ENCODE data around the gene PARD3B.

The PARD3B gene

DNA sequence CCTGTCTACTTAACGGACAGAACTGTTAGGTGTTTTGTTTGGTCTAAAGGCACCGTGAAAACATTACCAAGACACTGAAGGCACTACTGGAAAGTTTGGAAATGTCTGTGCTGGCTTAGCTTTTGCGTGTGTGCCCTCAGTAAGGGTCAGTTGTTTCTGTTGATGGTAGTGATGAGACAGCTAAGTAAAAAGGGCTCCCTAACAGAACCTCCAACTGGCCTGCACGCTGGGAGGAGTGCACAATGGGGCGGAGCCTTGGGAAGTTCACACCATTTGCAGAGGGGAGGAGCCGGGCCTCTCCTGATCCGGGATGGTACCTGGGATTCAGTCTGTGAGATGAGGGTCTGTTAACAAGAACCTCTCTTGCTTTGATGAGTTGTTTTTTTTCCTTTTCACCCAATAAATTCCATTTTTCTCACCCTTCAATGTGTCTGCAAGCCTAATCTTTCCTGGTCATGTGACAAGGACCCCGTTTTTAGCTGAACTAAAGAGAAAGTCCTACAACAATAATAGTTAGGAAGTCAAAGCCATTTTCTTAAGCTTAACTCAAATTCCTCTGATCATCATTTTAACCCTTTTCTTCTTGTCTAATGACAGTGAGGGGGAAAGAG lies 368.7 kb downstream of the PARD3B start:
- DNase-seq: no peak
- ATAC-seq (ENCODE audit: insufficient read depth, low read depth): no peak
- Histone ChIP-seq H3K27me3 (ENCODE audit: insufficient read depth, low read length, poor library complexity) (peaks cover 2% of the 10 kb centered on the region), H3K4me2 (ENCODE audit: insufficient read depth, low read length) (no peak overlapping the region), H3K4me3 (ENCODE audit: low read depth in 1 of 2, low read length in 2 of 2) (no peak overlapping the region), H2AFZ (ENCODE audit: low read depth, low read length) (no peak overlapping the region), H3K9me3 (ENCODE audit: insufficient read depth, low read length, severe bottlenecking) (no peaks in the 10 kb centered on the region), H3K79me2 (ENCODE audit: insufficient read depth, low read length) (no peaks in the 10 kb centered on the region), H4K20me1 (ENCODE audit: insufficient read depth, low read length) (no peaks in the 10 kb centered on the region), H3K9ac (ENCODE audit: low read depth, low read length) (no peak overlapping the region), H3K4me1 (ENCODE audit: insufficient read depth, low read length) (no peaks in the 10 kb centered on the region), H3K36me3 (ENCODE audit: insufficient read depth, low read length) (no peaks in the 10 kb centered on the region), H3K27ac (ENCODE audit: low read length) (no peak overlapping the region)
- TF ChIP-seq EZH2 (IDR thresholded peaks at IDR 0.05; ENCODE audit: borderline replicate concordance, low read depth, low read length, severe bottlenecking): no peak
- TF ChIP-seq, protein P1, sequence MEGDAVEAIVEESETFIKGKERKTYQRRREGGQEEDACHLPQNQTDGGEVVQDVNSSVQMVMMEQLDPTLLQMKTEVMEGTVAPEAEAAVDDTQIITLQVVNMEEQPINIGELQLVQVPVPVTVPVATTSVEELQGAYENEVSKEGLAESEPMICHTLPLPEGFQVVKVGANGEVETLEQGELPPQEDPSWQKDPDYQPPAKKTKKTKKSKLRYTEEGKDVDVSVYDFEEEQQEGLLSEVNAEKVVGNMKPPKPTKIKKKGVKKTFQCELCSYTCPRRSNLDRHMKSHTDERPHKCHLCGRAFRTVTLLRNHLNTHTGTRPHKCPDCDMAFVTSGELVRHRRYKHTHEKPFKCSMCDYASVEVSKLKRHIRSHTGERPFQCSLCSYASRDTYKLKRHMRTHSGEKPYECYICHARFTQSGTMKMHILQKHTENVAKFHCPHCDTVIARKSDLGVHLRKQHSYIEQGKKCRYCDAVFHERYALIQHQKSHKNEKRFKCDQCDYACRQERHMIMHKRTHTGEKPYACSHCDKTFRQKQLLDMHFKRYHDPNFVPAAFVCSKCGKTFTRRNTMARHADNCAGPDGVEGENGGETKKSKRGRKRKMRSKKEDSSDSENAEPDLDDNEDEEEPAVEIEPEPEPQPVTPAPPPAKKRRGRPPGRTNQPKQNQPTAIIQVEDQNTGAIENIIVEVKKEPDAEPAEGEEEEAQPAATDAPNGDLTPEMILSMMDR (IDR thresholded peaks at IDR 0.05; ENCODE audit: borderline replicate concordance, extremely low read depth, low read length, poor library complexity, severe bottlenecking): no peak

DNA sequence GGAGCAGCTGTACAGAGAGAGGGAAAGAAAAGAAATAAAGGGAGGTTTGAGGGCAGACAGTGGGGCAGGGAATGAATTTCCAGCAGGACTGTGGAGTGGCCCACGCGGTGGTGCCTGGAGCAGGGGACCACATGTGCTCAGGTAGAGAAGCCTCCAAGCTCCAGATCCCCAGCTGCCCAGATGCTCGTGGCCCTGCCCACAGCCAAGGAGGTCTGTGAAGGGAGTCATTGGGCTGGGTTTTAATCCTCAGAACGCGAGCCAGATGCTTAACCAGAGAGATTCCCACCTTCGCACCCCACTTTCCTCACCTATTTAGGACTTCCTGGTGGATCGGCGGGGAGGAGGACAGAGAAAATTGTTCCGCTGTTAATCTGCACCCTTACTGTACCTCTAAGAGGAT lies 369.4 kb downstream of the PARD3B start:
- H3K9me3 ChIP-seq (ENCODE audit: insufficient read depth, low read length, severe bottlenecking): no peaks in the 10 kb centered on the region
- ATAC-seq (ENCODE audit: insufficient read depth, low read depth): no peak
- no peak overlapping the region for H3K4me3 ChIP-seq (ENCODE audit: low read depth in 1 of 2, low read length in 2 of 2)
- H3K36me3 ChIP-seq (ENCODE audit: insufficient read depth, low read length): no peaks in the 10 kb centered on the region
- DNase-seq: no peak
- no peaks in the 10 kb centered on the region for H4K20me1 ChIP-seq (ENCODE audit: insufficient read depth, low read length)
- no peaks in the 10 kb centered on the region for H3K79me2 ChIP-seq (ENCODE audit: insufficient read depth, low read length)
- H3K4me1 ChIP-seq (ENCODE audit: insufficient read depth, low read length): no peaks in the 10 kb centered on the region
- peaks cover 2% of the 10 kb centered on the region for H3K27me3 ChIP-seq (ENCODE audit: insufficient read depth, low read length, poor library complexity)
- no peak overlapping the region for H3K27ac ChIP-seq (ENCODE audit: low read length)
- H3K4me2 ChIP-seq (ENCODE audit: insufficient read depth, low read length): no peak overlapping the region
- no peak overlapping the region for H2AFZ ChIP-seq (ENCODE audit: low read depth, low read length)
- TF ChIP-seq, protein P1 (IDR thresholded peaks at IDR 0.05; ENCODE audit: borderline replicate concordance, extremely low read depth, low read length, poor library complexity, severe bottlenecking): no peak
- TF ChIP-seq EZH2 (IDR thresholded peaks at IDR 0.05; ENCODE audit: borderline replicate concordance, low read depth, low read length, severe bottlenecking): no peak
- H3K9ac ChIP-seq (ENCODE audit: low read depth, low read length): no peak overlapping the region

DNA sequence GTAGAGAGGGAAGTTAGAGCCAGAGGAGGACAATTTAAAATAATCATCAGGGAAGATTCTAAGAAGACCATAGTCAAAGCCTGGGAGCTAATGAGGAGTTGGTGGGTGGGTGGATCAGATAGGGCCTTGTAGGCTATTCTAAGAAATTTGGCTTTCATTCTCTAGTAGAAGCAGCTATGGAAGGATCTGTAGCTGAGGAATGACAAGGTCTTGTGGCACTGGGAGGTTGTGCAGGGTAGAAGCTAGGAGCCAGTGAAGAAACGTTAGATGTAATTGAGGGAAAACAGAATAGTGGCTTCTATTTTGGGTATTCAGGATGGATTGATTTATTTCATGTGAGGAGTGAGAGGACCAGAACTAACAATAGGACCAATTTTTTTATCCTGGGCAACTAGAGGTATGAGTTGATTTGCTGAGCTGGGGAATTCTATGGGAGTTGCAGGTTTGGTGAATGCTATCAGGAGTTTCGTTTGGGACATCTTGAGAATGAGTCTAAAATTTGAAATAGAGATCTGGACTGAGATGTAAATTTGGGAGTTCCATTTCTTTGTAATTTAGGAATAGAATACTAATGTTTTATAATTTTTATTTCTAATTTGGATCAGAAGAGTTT lies 371.9 kb downstream of the PARD3B start:
- Histone ChIP-seq H3K4me1 (ENCODE audit: insufficient read depth, low read length) (no peaks in the 10 kb centered on the region), H4K20me1 (ENCODE audit: insufficient read depth, low read length) (no peaks in the 10 kb centered on the region), H3K9me3 (ENCODE audit: insufficient read depth, low read length, severe bottlenecking) (no peaks in the 10 kb centered on the region), H3K9ac (ENCODE audit: low read depth, low read length) (no peak overlapping the region), H3K27me3 (ENCODE audit: insufficient read depth, low read length, poor library complexity) (no peaks in the 10 kb centered on the region), H3K36me3 (ENCODE audit: insufficient read depth, low read length) (no peaks in the 10 kb centered on the region), H3K4me3 (ENCODE audit: low read depth in 1 of 2, low read length in 2 of 2) (no peak overlapping the region), H3K4me2 (ENCODE audit: insufficient read depth, low read length) (no peak overlapping the region), H3K27ac (ENCODE audit: low read length) (no peak overlapping the region), H2AFZ (ENCODE audit: low read depth, low read length) (no peak overlapping the region), H3K79me2 (ENCODE audit: insufficient read depth, low read length) (no peaks in the 10 kb centered on the region)
- DNase-seq (no peak), ATAC-seq (ENCODE audit: insufficient read depth, low read depth) (no peak)
- TF ChIP-seq, protein P1 (IDR thresholded peaks at IDR 0.05; ENCODE audit: borderline replicate concordance, extremely low read depth, low read length, poor library complexity, severe bottlenecking): no peak
- TF ChIP-seq EZH2 (IDR thresholded peaks at IDR 0.05; ENCODE audit: borderline replicate concordance, low read depth, low read length, severe bottlenecking): no peak

Data from DND-41 (cell line).